ENCODE measurements around the gene SOWAHA.

DNA sequence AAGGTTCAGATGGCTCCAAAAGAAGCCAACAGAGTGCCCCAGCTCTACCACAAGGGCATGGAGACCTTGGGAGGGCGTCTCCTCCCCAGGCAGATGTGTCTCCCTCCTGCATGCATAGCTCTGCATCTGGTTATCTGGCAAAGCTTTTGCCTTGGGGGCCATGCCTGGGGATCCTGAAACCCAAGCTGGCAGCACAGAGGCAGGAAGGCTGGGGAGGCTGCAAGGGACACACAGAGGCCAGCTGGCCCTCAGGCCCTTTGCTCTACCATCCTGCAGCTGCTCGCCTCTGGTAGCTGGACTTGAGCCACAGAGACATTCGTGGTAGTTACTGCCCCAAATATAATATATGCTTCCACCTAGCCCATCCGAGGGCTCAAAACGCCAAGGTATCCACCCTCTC, 40.0 kb upstream of the SOWAHA start:
- TF ChIP-seq, protein P1, sequence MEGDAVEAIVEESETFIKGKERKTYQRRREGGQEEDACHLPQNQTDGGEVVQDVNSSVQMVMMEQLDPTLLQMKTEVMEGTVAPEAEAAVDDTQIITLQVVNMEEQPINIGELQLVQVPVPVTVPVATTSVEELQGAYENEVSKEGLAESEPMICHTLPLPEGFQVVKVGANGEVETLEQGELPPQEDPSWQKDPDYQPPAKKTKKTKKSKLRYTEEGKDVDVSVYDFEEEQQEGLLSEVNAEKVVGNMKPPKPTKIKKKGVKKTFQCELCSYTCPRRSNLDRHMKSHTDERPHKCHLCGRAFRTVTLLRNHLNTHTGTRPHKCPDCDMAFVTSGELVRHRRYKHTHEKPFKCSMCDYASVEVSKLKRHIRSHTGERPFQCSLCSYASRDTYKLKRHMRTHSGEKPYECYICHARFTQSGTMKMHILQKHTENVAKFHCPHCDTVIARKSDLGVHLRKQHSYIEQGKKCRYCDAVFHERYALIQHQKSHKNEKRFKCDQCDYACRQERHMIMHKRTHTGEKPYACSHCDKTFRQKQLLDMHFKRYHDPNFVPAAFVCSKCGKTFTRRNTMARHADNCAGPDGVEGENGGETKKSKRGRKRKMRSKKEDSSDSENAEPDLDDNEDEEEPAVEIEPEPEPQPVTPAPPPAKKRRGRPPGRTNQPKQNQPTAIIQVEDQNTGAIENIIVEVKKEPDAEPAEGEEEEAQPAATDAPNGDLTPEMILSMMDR (conservative IDR thresholded peaks at IDR 0.05 in 1 of 2, IDR thresholded peaks at IDR 0.05 in 1 of 2; ENCODE audit: low read depth in 1 of 2, low read length in 2 of 2): no peak
- TF ChIP-seq EZH2 (IDR thresholded peaks at IDR 0.05; ENCODE audit: low read length, missing control alignments): no peak

Measured in fibroblast of lung (primary cell).